NCI-H2171 (cell line): ENCODE measurements around the gene ATXN7L1.

ENCODE experiments used
- DNase-seq: peaks from one replicate; lab custom pipeline; 2025; lab: John Stamatoyannopoulos, UW

ATXN7L1 gene

GRCh38 chr7:105778956-105779355 is 97.4 kb downstream of the ATXN7L1 start:
- DNase-seq, result no peak

GRCh38 chr7:105776986-105777910 is 99.2 kb downstream of the ATXN7L1 start:
- DNase-seq, result no peak

GRCh38 chr7:105776068-105776790 is 100.2 kb downstream of the ATXN7L1 start:
- no peak for DNase-seq

- DNase-seq, result no peak
Measured at GRCh38 chr7:105775580-105775979, 100.8 kb downstream of the ATXN7L1 start.

GRCh38 chr7:105773030-105773460 is 103.4 kb downstream of the ATXN7L1 start:
- DNase-seq, result no peak

- DNase-seq, result no peak
Measured at GRCh38 chr7:105769901-105770628, 106.3 kb downstream of the ATXN7L1 start.

- DNase-seq, result no peak
Measured at GRCh38 chr7:105768898-105769507, 107.4 kb downstream of the ATXN7L1 start.

- no peak for DNase-seq
Measured at GRCh38 chr7:105768117-105768516, 108.3 kb downstream of the ATXN7L1 start.

- no peak for DNase-seq
Measured at GRCh38 chr7:105766421-105767073, 109.9 kb downstream of the ATXN7L1 start.

- no peak for DNase-seq
Measured at GRCh38 chr7:105765846-105766245, 110.6 kb downstream of the ATXN7L1 start.

- no peak for DNase-seq
Measured at GRCh38 chr7:105764506-105764905, 111.9 kb downstream of the ATXN7L1 start.

GRCh38 chr7:105760551-105761447 is 115.6 kb downstream of the ATXN7L1 start:
- no peak for DNase-seq

GRCh38 chr7:105759670-105760550 is 116.5 kb downstream of the ATXN7L1 start:
- peak; percentile 52 for DNase-seq

GRCh38 chr7:105756367-105756766 is 120.0 kb downstream of the ATXN7L1 start:
- no peak for DNase-seq

- DNase-seq, result no peak
Measured at GRCh38 chr7:105752671-105753275, 123.6 kb downstream of the ATXN7L1 start.

GRCh38 chr7:105751054-105751453 is 125.3 kb downstream of the ATXN7L1 start:
- no peak for DNase-seq

- DNase-seq, result no peak
Measured at GRCh38 chr7:105748701-105749100, 127.7 kb downstream of the ATXN7L1 start.

GRCh38 chr7:105745681-105746330 is 130.6 kb downstream of the ATXN7L1 start:
- DNase-seq, result no peak
